Occipital lobe (tissue), 2 donors: ENCODE measurements around the gene EYS. TPM values are rescaled to one million over a fixed set of nuclear protein-coding genes. Genes with fewer than 3 reads are reported as not detected.

ENCODE experiments used
- DNase-seq: peaks from one replicate; lab custom pipeline; 2025; lab: John Stamatoyannopoulos, UW
- total RNA-seq: library from RNA; depleted of rRNA; stranded (reverse); fragments of >200 nt; gene quantifications from one replicate; pipeline ENCODE4 v1.2.3, GENCODE V29; 2014

Gene EYS
- total RNA-seq, 1 donor from 2014 or later, result 0.78 TPM

- no peak for DNase-seq
These were observed 856.9 kb downstream of the EYS start for GRCh38 chr6:64850121-64850520.

GRCh38 chr6:64848467-64848866, 858.6 kb downstream of the EYS start:
- DNase-seq, result no peak

GRCh38 chr6:64847396-64847795, 859.6 kb downstream of the EYS start:
- no peak for DNase-seq

GRCh38 chr6:64838726-64839125, 868.3 kb downstream of the EYS start:
- no peak for DNase-seq

GRCh38 chr6:64831680-64832079, 875.3 kb downstream of the EYS start:
- DNase-seq, result no peak

GRCh38 chr6:64817525-64817924, 889.5 kb downstream of the EYS start:
- no peak for DNase-seq

GRCh38 chr6:64815718-64816117, 891.3 kb downstream of the EYS start:
- no peak for DNase-seq

GRCh38 chr6:64812138-64812537, 894.9 kb downstream of the EYS start:
- no peak for DNase-seq

- DNase-seq, result no peak
These were observed 895.9 kb downstream of the EYS start for GRCh38 chr6:64811119-64811518.

- DNase-seq, result no peak
These were observed 899.2 kb downstream of the EYS start for GRCh38 chr6:64807785-64808184.

GRCh38 chr6:64803470-64804166, 903.4 kb downstream of the EYS start:
- no peak for DNase-seq

- no peak for DNase-seq
These were observed 914.5 kb downstream of the EYS start for GRCh38 chr6:64792534-64792933.

- no peak for DNase-seq
These were observed 917.5 kb downstream of the EYS start for GRCh38 chr6:64789476-64789875.

- DNase-seq, result no peak
These were observed 920.3 kb downstream of the EYS start for GRCh38 chr6:64786736-64787135.

GRCh38 chr6:64782877-64783276, 924.1 kb downstream of the EYS start:
- DNase-seq, result no peak

GRCh38 chr6:64777941-64778785, 928.9 kb downstream of the EYS start:
- DNase-seq, result no peak

GRCh38 chr6:64776359-64776758, 930.7 kb downstream of the EYS start:
- no peak for DNase-seq

- no peak for DNase-seq
These were observed 932.1 kb downstream of the EYS start for GRCh38 chr6:64774881-64775280.

- DNase-seq, result no peak
These were observed 956.1 kb downstream of the EYS start for GRCh38 chr6:64750910-64751309.

- no peak for DNase-seq
These were observed 969.6 kb downstream of the EYS start for GRCh38 chr6:64737418-64737817.

- DNase-seq, result no peak
These were observed 970.5 kb downstream of the EYS start for GRCh38 chr6:64736421-64736950.

GRCh38 chr6:64733433-64733832, 973.6 kb downstream of the EYS start:
- DNase-seq, result no peak

GRCh38 chr6:64732888-64733287, 974.1 kb downstream of the EYS start:
- DNase-seq, result no peak
